C4-2B (cell line): Measurements from ENCODE around the gene CCDC61.

Experiments used
- ZFX ChIP-seq: fragments of 450-650 bp; IDR thresholded peaks from 2 replicates; pipeline ENCODE4 v1.6.1; 2017
- TF ChIP-seq, protein P1 (sequence below): fragments of 450-650 bp; conservative IDR thresholded peaks from 2 replicates; pipeline ENCODE4 v1.5.1; 2017; ENCODE audit warnings: mild to moderate bottlenecking

- TF ChIP-seq, protein P1, sequence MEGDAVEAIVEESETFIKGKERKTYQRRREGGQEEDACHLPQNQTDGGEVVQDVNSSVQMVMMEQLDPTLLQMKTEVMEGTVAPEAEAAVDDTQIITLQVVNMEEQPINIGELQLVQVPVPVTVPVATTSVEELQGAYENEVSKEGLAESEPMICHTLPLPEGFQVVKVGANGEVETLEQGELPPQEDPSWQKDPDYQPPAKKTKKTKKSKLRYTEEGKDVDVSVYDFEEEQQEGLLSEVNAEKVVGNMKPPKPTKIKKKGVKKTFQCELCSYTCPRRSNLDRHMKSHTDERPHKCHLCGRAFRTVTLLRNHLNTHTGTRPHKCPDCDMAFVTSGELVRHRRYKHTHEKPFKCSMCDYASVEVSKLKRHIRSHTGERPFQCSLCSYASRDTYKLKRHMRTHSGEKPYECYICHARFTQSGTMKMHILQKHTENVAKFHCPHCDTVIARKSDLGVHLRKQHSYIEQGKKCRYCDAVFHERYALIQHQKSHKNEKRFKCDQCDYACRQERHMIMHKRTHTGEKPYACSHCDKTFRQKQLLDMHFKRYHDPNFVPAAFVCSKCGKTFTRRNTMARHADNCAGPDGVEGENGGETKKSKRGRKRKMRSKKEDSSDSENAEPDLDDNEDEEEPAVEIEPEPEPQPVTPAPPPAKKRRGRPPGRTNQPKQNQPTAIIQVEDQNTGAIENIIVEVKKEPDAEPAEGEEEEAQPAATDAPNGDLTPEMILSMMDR: no peak
- no peak for TF ChIP-seq ZFX
These were observed at the start of gene CCDC61 for GRCh38 chr19:45994998-45995714.
